Heart left ventricle (tissue), 13 donors: ENCODE measurements around the gene CRABP1.

Experiments used
- CTCF ChIP-seq, 12 donors: fragments of 200-600 bp; sonication (generic) in 4 of 12; IDR thresholded peaks; one replicate each; pipeline versions ENCODE4 v1.5.0 to v1.8.0; 2018 to 2022; ENCODE audit warnings: antibody characterized with exemption in 12 of 12, mild to moderate bottlenecking in 5 of 12
- POLR2A ChIP-seq, 2 donors: fragments of 450-650 bp; IDR thresholded peaks; one replicate each; pipeline ENCODE4 v1.6.1; 2017; ENCODE audit warnings: antibody characterized with exemption in 2 of 2, mild to moderate bottlenecking in 2 of 2, moderate library complexity in 2 of 2
- donor health status: ischemic (EF 13 %, LVEDD 7.1; RV severe dilation, severe dysfunction).
- donor health status: DM: no; HTN: yes; CAD: no.
- donor health status: DM: no; HTN: no; CAD: no.
- donor health status: ischemic (EF 25% LVEDD 6.9; RV normal size, moderate dysfunction).
- donor health status: ischemic (EF 25% LVEDD 5.7; RV mildly dilated, moderate dysfunction).
- donor health status: ischemic (EF 35%, LVEDD 5.7; RV mildly dilated, moderate dysfunction).
- donor health status: nonischemic (EF 11% LVEDD 7.7; RV severe dilation, severe dysfunction).
- donor health status: DM: yes; HTN: yes; CAD: no.
- donor health status: PGD.
- donor health status: ischemic (EF 29% LVEDD 5.4; RV normal size, mild dysfunction).
- donor health status: nonischemic (EF 23%, LVEDD 6.1; RV moderate dilation, normal function).

- TF ChIP-seq CTCF (IDR thresholded peaks at IDR 0.05) (peak in 4 of 12 donors; percentile 8 to 27 (median 16)), POLR2A (IDR thresholded peaks at IDR 0.05) (no peak)
These were observed 22.9 kb upstream of the CRABP1 start for GRCh38 chr15:78317145-78317836.
